Erythroblast (primary cell): Measurements from ENCODE around the gene NSUN5.
"Not testable (repeated sequence)": the region's sequence is repeated elsewhere in the genome, so short reads cannot be mapped to it uniquely, and the experiment has no call there.

ENCODE experiments used
- DNase-seq, 2 experiments: peaks; one replicate each; lab custom pipeline; 2025; lab: John Stamatoyannopoulos, UW
- GATA1 ChIP-seq: IDR thresholded peaks from 2 replicates; pipeline ENCODE4 v1.6.1; 2011; ENCODE audit warnings: low read depth, mild to moderate bottlenecking, control low read depth, low read length, moderate library complexity
- POLR2A ChIP-seq: IDR thresholded peaks from 2 replicates; pipeline ENCODE4 v1.6.1; 2011; ENCODE audit warnings: mild to moderate bottlenecking, low read length

The NSUN5 gene

DNA sequence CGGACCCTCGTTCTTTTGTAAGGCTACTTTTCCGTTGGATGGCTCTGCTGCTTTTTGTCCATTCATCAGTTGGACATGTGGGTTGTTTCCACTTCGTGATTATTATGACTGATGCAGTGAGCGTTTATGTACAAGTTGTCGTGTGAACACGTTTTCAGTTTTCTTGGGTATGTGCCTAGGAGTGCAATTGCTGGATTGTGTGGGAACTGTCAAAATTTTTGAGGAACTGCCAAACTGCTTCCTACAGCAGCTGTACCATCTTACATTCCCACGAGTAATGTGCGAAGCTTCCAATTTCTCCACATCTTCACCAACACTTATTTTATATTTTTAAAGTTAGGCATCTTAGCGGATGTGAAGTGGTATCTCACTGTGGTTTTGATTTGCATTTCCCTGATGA is 29.7 kb upstream of the NSUN5 start:
- no peak for DNase-seq
- TF ChIP-seq POLR2A (no peak), GATA1 (no peak)

DNA sequence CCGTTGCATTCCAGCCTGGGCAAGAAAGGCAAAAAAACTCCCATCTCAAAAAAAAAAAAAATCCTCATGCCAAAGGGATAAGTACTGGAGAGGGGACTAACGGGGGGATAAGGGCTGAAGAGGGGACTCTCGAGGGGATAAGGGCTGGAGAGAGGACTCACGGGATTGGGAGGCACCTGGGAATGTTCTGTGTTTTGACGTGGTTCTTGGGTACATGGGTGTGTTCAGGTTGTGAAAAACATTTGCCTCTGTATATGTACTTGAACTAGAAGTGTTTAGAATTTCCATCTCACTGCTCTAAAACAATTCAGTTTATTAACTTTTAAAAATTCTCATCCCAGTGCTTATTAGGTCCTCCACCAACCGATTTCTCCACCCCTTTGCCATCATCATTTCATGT is 23.8 kb upstream of the NSUN5 start:
- DNase-seq = no peak
- TF ChIP-seq POLR2A (no peak), GATA1 (no peak)

DNA sequence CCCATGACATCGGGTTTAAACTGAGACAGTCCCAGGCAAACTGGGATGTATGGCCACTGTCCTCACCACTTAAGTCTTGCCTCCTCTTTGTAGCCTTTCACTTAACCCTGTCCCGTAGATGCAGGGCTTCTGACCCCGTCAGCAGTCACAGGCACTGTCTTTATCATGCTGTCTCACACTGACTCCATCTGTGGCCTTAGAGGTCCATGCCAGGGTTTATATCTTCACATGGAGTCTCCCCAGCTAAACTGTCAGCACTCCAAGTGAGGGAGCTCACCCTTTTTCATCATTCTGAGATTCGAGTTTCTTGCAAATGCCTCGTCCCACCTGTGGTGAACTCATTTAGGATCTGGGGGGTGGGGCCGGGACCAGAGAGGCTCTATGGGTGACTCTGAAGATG is 22.1 kb upstream of the NSUN5 start:
- no peak for DNase-seq
- TF ChIP-seq GATA1 (no peak), POLR2A (no peak)

DNA sequence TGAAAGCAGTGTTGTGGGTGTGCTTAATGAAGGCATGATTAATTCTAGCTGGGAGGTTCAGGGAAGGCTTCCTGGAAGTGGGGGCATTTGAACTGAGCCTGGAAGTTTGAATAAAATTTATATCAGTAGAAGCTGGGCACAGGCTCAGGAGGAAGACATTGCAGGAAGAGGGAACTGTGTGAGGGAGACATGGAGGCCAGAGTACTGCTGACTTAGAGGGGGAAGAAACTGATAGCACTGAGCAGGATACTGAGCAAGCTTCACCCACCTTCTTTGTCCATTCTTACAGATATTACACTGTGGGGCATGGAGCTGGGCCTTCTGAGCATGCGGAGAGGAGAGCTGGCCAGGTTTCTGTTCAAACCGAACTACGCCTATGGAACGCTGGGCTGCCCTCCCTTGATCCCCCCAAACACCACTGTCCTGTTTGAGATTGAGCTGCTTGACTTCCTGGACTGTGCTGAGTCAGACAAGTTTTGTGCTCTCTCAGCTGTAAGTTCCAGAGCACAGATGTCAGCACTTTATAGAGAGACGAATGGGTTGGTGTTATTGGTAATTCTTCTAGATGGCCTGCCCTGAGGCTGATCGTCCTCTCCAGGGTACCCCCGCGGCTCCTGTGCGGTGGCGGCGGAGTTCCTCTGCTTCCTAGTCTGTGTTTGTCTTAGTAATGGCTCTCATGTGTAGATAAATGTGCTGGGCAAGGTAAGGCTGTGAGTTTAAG is 21.4 kb upstream of the NSUN5 start:
- TF ChIP-seq GATA1 = no peak
- no peak for TF ChIP-seq POLR2A
- no peak for DNase-seq

DNA sequence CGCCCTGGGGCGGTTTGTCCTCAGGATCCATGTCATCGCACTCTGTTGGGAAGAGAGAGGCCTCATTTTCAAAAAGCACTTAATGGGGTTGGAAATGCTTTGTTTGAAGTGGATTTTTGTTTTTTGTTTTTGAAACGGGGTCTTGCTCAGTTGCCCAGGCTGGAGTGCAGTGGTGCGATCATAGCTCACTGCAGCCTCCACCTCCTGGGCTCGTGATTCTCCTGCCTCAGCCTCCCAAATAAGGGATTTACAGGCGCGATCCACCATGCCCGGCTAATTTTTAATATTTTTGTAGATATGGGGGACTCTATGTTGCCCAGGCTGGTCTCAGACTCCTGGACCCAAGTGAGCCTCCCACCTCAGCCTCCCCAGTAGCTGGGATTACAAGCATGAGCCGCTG is 20.1 kb upstream of the NSUN5 start:
- TF ChIP-seq GATA1 (no peak), POLR2A (no peak)
- no peak for DNase-seq

DNA sequence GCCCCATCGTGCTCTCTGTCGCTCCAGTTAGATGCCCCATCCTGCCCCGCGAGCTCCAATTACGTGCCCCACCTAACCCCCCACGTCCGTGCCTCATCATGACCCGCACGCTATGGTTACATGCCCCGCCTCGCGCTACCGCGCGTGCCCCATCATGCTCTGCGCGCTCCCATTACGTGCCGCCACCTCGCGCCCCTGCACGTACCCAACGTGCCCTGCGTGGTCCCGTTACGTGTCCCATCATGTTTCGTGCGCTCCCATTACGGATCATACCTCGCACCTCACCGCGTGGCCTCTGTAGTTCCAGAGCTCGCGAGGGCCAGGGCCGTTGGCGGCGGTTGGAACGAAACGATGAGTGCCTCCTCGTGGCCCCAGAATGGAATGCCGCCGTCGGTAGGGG is 19.3 kb upstream of the NSUN5 start, which contains the start of the genes FKBP6 and TRIM50:
Gene FKBP6 (plus strand): TSS at position 240 of the 400 bp plus-strand sequence. CDS start 268 bp downstream, outside the sequence.
Gene TRIM50 (minus strand): TSS at position 161 of the 400 bp plus-strand sequence. CDS start 3,295 bp downstream, outside the sequence.
- not testable (repeated sequence) for DNase-seq

DNA sequence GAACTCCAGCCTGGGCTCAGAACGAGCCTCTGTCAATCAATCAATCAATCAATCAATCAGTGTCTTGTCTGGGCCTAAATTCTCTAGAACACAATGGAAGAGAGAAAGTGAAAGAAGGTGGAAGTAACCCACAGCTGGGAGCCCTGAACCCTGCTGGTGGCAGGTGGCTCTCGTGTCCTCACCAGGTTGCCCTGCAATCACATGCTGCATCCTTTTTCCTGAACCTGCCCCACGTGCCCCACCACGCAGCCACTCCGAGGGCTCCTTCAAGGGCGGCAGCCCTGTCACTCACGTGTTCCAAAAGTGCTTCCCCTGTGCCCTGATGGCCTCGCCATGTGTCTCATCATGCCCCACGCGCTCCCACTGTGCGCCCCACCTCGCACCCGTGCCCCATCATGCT is 18.8 kb upstream of the NSUN5 start:
- DNase-seq = not testable (repeated sequence)

DNA sequence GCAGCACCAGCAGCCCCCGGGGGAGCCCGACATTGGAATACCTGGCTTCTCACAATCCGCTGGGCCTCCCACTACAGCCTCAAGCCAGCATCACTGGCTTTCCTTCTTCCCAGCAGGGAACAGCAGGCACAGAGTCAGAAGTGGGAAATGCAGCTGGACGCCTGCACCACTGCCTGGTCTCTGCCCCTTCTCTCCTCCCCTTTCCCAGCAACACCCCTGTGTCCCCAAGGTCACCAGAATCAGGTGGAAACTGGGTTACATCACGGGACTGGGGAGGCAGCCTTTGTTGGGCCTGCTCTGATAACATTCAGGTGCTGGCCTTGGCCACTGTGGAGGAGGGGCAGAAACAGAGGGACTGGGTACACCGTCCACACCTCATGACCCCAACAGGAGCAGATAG is 16.8 kb upstream of the NSUN5 start:
- DNase-seq = not testable (repeated sequence)

DNA sequence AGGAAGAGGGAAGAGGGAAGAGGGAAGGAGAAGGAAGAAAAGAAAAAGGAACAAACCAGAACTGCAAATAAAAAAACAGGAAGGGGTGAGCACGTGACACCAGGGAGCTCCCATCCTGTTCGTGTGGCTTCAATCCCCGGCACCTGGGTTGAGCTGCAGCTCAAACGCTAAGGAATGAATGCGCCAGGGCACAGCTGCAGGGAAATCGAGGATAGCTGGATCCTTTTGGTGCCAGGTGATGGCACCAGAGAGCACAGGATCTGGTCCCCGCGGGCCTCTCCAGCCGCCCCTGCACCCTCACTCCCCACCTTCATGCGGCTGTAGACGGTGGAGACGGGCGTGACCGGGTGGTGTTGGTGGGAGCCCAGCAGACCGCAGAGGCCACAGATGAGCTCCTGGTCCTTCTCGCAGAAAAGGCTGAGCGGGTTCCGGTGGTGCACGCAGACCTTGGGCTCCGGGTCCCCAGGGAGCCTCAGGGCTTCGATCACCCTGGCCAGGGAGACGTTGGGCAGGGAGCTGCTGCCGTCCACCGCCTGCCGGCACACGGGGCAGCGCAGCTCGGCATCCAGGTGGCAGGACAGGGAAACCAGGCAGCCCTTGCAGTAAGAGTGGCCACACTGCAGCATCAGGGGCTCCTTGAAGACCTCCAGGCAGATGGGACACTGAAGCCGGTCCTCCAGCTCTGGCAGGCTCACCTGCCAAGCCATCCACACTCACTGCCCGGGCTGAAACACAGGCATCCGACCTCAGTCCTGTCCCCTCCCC is 15.6 kb upstream of the NSUN5 start:
- peak; percentile 24 to 32 for DNase-seq

DNA sequence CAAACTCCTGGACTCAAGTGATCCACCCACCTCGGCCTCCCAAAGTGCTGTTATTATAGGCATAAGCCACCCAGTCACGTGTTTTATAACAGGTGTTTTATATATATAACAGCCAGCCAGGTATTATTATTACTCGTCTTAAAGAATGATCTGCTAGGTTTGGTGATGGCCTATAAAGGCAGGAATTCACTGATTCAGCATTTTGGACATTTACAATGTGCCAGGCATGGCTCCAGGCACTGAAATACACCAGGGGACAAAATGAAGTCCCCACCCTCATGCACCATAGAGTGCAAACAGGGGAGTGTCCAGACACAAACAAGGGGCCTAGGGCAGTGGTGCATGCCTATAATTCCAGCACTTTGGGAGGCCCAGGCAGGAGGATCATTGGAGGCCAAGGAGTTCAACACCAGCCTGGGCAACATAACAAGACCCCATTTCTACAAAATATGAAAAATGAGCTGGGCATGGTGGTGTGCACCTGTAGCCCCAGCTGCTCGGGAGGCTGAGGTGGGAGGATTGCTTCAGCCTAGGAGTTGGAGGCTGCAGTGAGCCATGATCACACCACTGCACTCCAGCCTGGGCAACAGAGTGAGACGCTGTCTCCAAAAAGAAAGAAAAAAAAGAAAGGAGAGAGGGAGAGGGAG is 14.9 kb upstream of the NSUN5 start:
- not testable (repeated sequence) for DNase-seq

DNA sequence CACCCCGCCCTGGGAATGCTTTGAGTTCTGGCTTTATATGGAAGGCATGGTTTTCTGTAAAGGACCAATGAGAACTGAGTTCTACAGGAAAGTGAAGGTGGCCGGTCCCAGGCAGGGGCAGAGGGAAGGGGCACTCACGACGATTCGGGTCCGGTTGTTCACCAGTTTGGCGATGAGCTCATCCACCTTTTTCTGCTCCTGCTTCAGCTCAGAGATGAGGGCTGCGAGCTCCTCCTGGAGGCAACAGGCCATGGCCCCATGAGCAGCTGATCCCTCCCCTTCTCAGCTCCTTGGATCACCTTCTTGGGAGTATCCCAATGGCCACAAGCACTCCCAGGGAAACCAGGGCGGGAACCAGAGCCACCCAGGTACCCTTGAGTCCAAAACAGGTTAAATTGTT is 11.4 kb upstream of the NSUN5 start:
- DNase-seq = not testable (repeated sequence)

DNA sequence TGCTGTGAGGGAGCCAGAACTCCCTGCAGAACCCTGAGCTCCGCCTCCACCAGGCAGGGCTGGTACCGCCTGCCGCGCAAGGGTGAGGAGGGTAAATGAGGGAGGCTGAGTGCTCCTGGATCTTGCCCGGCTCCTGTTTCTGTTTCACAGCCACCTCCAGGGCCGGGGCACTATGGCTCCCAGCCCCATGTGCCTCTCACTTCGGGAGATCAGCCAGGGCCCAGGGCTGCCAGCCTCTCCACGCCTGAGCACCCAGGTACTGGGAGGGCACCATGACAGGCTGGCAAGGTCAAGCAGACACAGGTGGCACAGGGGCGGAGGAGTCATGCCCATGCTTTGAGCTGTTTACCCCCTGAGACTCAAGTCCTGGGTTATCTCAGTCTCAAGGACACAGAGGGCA is 10.9 kb upstream of the NSUN5 start:
- not testable (repeated sequence) for DNase-seq

DNA sequence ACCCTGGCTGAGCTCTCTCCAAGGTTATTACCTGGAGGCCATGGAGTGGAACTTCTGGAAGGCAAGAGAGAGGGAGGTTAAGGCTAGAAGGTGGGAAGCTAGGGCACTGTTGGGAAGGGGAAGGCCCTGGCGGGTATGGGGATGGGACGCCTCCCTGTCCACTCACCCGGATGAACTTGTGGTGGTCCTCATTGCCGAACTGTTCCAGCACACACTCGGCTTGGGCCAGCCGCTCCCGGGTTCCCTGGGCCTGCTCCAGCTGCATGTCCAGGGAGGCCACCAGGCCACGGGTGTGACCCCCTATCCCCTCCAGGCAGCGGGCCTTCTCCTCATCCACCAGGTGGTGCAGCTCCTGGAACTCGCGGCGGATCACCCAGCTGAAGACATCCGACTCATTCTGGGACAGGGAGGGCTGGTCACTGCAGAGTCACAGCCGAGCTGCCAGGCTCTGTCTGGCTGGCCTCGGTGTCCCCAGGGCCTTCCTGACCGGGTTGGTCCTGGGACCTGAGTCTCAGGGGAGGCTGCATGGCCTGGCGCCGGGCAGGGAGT is 10.1 kb upstream of the NSUN5 start:
- DNase-seq = not testable (repeated sequence)

DNA sequence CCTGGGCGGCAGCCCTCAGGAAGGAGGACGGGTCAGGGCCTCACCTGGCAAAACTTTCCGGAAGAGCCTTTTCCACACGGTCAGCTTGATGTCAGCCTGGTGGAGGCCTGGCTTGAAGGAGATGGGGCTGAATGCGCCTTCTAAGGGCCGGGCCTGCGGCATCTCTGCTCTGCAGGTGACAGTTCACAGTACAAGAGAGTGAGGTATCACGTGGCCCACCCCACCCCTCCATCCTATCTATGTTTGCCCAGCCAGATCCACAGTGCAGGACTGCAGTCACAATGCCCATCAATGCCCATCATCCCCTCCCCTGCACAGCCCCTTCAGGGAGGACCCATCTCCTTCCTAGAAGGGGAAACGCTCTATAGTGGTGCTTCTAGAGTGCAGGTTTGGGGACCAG is 7.9 kb upstream of the NSUN5 start:
- TF ChIP-seq POLR2A (no peak), GATA1 (no peak)
- DNase-seq = no peak

DNA sequence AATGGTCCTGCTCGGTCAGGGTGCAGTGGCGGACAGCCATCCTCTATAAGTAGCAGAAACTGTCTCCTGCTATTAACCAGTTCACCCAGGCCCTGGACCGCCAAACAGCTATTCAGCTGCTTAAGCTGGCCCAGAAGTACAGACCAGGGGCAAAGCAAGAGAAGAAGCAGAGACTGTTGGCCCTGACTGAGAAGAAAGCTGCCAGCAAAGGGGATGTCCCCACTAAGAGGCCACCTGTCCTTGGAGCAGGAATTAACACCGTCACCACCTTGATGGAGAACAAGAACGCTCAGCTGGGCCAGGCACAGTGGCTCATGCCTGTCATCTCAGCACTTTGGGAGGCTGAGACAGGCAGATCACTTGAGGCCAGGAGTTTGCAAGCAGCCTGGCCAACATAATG is 5.6 kb upstream of the NSUN5 start:
- no peak for DNase-seq
- TF ChIP-seq POLR2A (no peak), GATA1 (no peak)

DNA sequence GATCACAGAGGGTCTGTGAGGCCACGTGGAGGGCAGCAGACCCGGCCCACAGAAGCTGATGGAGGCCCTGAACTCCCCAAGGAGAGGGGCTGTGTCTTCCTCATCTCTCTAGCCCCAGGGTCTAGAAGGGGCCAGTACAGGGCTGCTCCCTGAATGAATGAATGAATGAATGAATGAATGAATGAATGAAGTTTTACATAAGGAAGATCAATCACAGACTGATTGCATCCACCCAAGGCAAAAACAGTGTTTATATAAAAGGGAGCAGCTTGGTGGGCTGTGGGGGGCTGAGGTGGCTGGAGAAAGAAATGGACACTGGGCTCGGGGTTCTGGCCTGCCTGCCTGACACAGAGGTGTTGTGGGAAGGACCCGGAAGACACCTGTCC is 4.9 kb upstream of the NSUN5 start:
- no peak for TF ChIP-seq POLR2A
- TF ChIP-seq GATA1 = no peak
- DNase-seq = no peak
